ENCODE results near the gene HIPK4. TPM values are rescaled to one million over a fixed set of nuclear protein-coding genes. Genes with fewer than 3 reads are reported as not detected.

The HIPK4 gene
- total and polyA plus RNA-seq, 9 of the 15 experiments (the other 6 are each of a cell fraction or from before 2014, with no cell fraction given), result 0.06 to 0.09 TPM; not detected in 7

GRCh38 chr19:40425450-40426287 lies 35.7 kb upstream of the HIPK4 start, which contains the start of gene SERTAD1 (continued):
- TF ChIP-seq NEUROD1 (IDR thresholded peaks at IDR 0.05; ENCODE audit: borderline replicate concordance, low read depth, low read length, partially characterized antibody) (no peak), ZNF79 (CRISPR knock-in tag; IDR thresholded peaks at IDR 0.05; ENCODE audit: low read depth) (no peak), ILF3 (IDR thresholded peaks at IDR 0.05; ENCODE audit: borderline replicate concordance) (no peak), NONO (IDR thresholded peaks at IDR 0.05; ENCODE audit: low read depth in 2 of 2, low read length in 1 of 2) (peak; percentile 72 to 78; a peak in 2 of 4 replicates), RBM22 (IDR thresholded peaks at IDR 0.05; ENCODE audit: low read depth, low read length, poor library complexity, severe bottlenecking) (no peak), ELK3 (CRISPR knock-in tag; IDR thresholded peaks at IDR 0.05) (no peak), ZBTB5 (IDR thresholded peaks at IDR 0.05) (no peak), CCNT2 (IDR thresholded peaks at IDR 0.05; ENCODE audit: borderline replicate concordance, extremely low read depth, insufficient read length, low read depth, low read length) (peak; percentile 73), DDX20 (tag; IDR thresholded peaks at IDR 0.05; ENCODE audit: low read depth) (no peak), ZNF217 (CRISPR knock-in tag; IDR thresholded peaks at IDR 0.05) (no peak), TCFL5 (CRISPR knock-in tag; conservative IDR thresholded peaks at IDR 0.05) (no peak), HDAC3 (IDR thresholded peaks at IDR 0.05; ENCODE audit: borderline replicate concordance, partially characterized antibody) (no peak), ESRRA (IDR thresholded peaks at IDR 0.05; ENCODE audit: borderline replicate concordance, low read depth) (no peak; the same call in 1 of the 2 replicates), SMARCC2 (IDR thresholded peaks at IDR 0.05; ENCODE audit: low read depth) (no peak; the same call in 1 of the 2 replicates), U2AF2 (optimal IDR thresholded peaks at IDR 0.05; ENCODE audit: low read depth, low read length) (no peak), ZNF592 (IDR thresholded peaks at IDR 0.05) (no peak), HDAC1 (IDR thresholded peaks at IDR 0.05) (peak in 1 of 2 experiments; percentile 85; a peak in 2 of 4 replicates), ZC3H8 (IDR thresholded peaks at IDR 0.05) (no peak), NFXL1 (CRISPR knock-in tag; IDR thresholded peaks at IDR 0.05) (no peak), ZNF444 (CRISPR knock-in tag; IDR thresholded peaks at IDR 0.05) (no peak), STAT5B (CRISPR knock-in tag; IDR thresholded peaks at IDR 0.05) (no peak)

Measured in K562 (cell line).